GM23338 (cell line): ENCODE data around the gene MRPL20. TPM values are rescaled to one million over a fixed set of nuclear protein-coding genes. Genes with fewer than 3 reads are reported as not detected.

Experiments
- ATAC-seq: fragments of 200-7000 bp; cut with Tn5 transposase; 3 replicates; pipeline ENCODE4 v1.9.1; 2020
- DNase-seq: peaks from one replicate; pipeline ENCODE4 v3.0.0-alpha.2; 2015; ENCODE audit warnings: low spot score
- H2AFZ ChIP-seq: fragments of 200-600 bp; sonication (generic); 2 replicates; pipeline ENCODE4 v1.8.0; 2016; ENCODE audit warnings: antibody characterized with exemption, mild to moderate bottlenecking, moderate library complexity
- H3F3A ChIP-seq: fragments of 200-600 bp; sonication (generic); replicated peaks from 2 replicates; pipeline ENCODE4 v1.8.0; 2017; ENCODE audit warnings: antibody characterized with exemption, mixed run types, low read depth
- H3K27ac ChIP-seq: fragments of 200-600 bp; sonication (generic); 2 replicates; pipeline ENCODE4 v1.6.1; 2016; ENCODE audit warnings: low read depth
- H3K27me3 ChIP-seq: fragments of 200-600 bp; sonication (generic); 2 replicates; pipeline ENCODE4 v1.8.0; 2016; ENCODE audit warnings: mild to moderate bottlenecking, mixed run types, moderate library complexity; ENCODE audit not compliant: insufficient read depth
- H3K36me3 ChIP-seq: fragments of 200-600 bp; sonication (generic); 2 replicates; pipeline ENCODE4 v1.8.0; 2016; ENCODE audit warnings: mild to moderate bottlenecking; ENCODE audit not compliant: insufficient read depth
- H3K4me1 ChIP-seq: fragments of 200-600 bp; sonication (generic); 2 replicates; pipeline ENCODE4 v1.8.0; 2016; ENCODE audit warnings: mild to moderate bottlenecking, moderate library complexity; ENCODE audit not compliant: insufficient read depth
- H3K4me2 ChIP-seq: fragments of 200-600 bp; sonication (generic); 2 replicates; pipeline ENCODE4 v1.7.1; 2017; ENCODE audit warnings: mixed run types
- H3K4me3 ChIP-seq: fragments of 200-600 bp; sonication (generic); 2 replicates; pipeline ENCODE4 v1.6.1; 2016; ENCODE audit warnings: mixed run types
- H3K79me2 ChIP-seq: fragments of 200-600 bp; sonication (generic); replicated peaks from 2 replicates; pipeline ENCODE4 v1.8.0; 2017; ENCODE audit warnings: mild to moderate bottlenecking; ENCODE audit not compliant: insufficient read depth
- H3K9me2 ChIP-seq: fragments of 200-600 bp; sonication (generic); 2 replicates; pipeline ENCODE4 v1.8.0; 2017; ENCODE audit not compliant: insufficient read depth
- H4K20me1 ChIP-seq: fragments of 200-600 bp; sonication (generic); replicated peaks from 2 replicates; pipeline ENCODE4 v1.8.0; 2017; ENCODE audit warnings: mild to moderate bottlenecking; ENCODE audit not compliant: insufficient read depth
- H3K27ac Mint-ChIP-seq: 2 replicates; pipeline ENCODE4 v1.8.0; 2020; ENCODE audit warnings: inconsistent platforms, mild to moderate bottlenecking, moderate library complexity, mixed read lengths
- H3K27me3 Mint-ChIP-seq: 3 replicates; pipeline ENCODE4 v1.8.0; 2022; ENCODE audit warnings: low read depth, mild to moderate bottlenecking, moderate library complexity, mixed read lengths, inconsistent platforms; ENCODE audit not compliant: insufficient read depth, poor library complexity
- H3K36me3 Mint-ChIP-seq: 3 replicates; pipeline ENCODE4 v1.8.0; 2021; ENCODE audit warnings: low read depth, mild to moderate bottlenecking, inconsistent platforms, moderate library complexity, mixed read lengths
- H3K4me1 Mint-ChIP-seq: 3 replicates; pipeline ENCODE4 v1.8.0; 2020; ENCODE audit warnings: mild to moderate bottlenecking, inconsistent platforms, mixed read lengths
- H3K4me3 Mint-ChIP-seq: 3 replicates; pipeline ENCODE4 v1.8.0; 2021; ENCODE audit warnings: moderate library complexity, mild to moderate bottlenecking, inconsistent platforms, mixed read lengths
- H3K9me3 Mint-ChIP-seq: 3 replicates; pipeline ENCODE4 v1.8.0; 2020; ENCODE audit warnings: moderate library complexity, mild to moderate bottlenecking, inconsistent platforms, mixed read lengths
- EZH2 ChIP-seq: fragments of 200-600 bp; sonication (generic); IDR thresholded peaks from one replicate; pipeline ENCODE4 v1.8.0; 2017; ENCODE audit warnings: antibody characterized with exemption, mild to moderate bottlenecking, low read depth; ENCODE audit not compliant: unreplicated experiment
- JUNB ChIP-seq: IDR thresholded peaks from one replicate; pipeline ENCODE4 v1.6.1; 2016; ENCODE audit warnings: antibody characterized with exemption; ENCODE audit not compliant: unreplicated experiment
- NANOG ChIP-seq: IDR thresholded peaks from 2 replicates; pipeline ENCODE4 v1.6.1; 2016; ENCODE audit warnings: antibody characterized with exemption, borderline replicate concordance
- POLR2AphosphoS5 ChIP-seq: IDR thresholded peaks from 2 replicates; pipeline ENCODE4 v1.6.1; 2016; ENCODE audit warnings: antibody characterized with exemption, low read depth
- STAT1 ChIP-seq: IDR thresholded peaks from one replicate; pipeline ENCODE4 v1.6.1; 2016; ENCODE audit warnings: antibody characterized with exemption; ENCODE audit not compliant: unreplicated experiment
- ZNF114 ChIP-seq: fragments of 250-450 bp; sonication (Bioruptor Pico); IDR thresholded peaks from 2 replicates; pipeline ENCODE4 v1.5.0; 2020; ENCODE audit warnings: mild to moderate bottlenecking, moderate library complexity
- polyA plus RNA-seq: library from polyadenylated mRNA; unstranded; fragments of >200 nt; fragmentation: Nextera tagmentation; extraction: Ambion mirVana; gene quantifications from 2 replicates; pipeline ENCODE4 v1.2.1, GENCODE V29; 2016
- total RNA-seq: library from RNA; depleted of rRNA; stranded (reverse); fragments of >200 nt; shearing (Covaris generic); gene quantifications from 2 replicates; pipeline ENCODE4 v1.2.3, GENCODE V29; 2014
- TF ChIP-seq, protein P1 (sequence below): IDR thresholded peaks from one replicate; pipeline ENCODE4 v1.6.1; 2018; ENCODE audit warnings: antibody characterized with exemption; ENCODE audit not compliant: unreplicated experiment
- TF ChIP-seq, protein P2 (sequence below), 2 experiments: fragments of 200-600 bp in 1 of 2; sonication (generic) in 1 of 2; conservative IDR thresholded peaks; 2 replicates each; pipeline versions ENCODE4 v1.5.1 to v1.6.1; 2016 to 2017; ENCODE audit warnings: antibody characterized with exemption in 2 of 2, low read depth in 2 of 2, mild to moderate bottlenecking in 2 of 2, moderate library complexity in 1 of 2
- TF ChIP-seq, protein P3 (sequence below): fragments of 250-450 bp; sonication (Bioruptor Pico); IDR thresholded peaks from 2 replicates; pipeline ENCODE4 v1.5.0; 2020; ENCODE audit warnings: mild to moderate bottlenecking, moderate library complexity

MRPL20 gene
- total and polyA plus RNA-seq, 2 experiments from 2014 or later, result 173 to 319 TPM

DNA sequence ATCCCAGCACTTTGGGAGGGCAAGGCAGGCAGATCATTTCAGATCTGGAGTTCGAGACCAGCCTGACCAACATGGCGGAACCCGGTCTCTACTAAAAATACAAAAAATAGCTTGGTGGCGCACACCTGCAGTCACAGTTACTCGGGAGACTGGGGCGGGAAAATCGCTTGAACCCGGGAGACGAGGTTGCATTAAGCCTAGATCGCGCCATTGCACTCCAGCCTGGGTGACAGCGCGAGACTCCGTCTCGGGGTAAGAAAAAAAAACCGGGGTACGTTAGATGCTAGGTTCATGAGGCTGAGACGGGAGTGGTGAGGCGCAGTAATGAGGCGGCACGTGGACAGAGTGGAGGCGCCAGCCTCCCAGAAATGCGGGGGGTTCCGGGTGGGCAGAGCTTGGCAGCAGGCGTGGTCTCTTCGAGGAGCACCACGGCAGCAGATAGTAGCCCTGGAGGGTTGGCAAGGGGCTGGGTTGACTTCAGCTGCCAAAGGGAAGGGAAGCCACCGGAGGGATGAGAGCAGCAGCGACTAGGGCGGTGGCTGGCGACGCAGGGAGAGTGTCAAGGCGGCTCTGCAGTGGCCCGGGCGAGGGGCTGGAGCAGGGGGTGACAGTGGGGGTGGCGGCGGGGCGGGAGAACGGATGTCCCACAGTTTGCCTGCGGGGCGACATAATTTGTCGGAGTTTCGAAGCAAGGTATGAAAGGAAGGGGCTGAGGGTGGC lies 832 bp downstream of the MRPL20 start:
- Histone ChIP-seq H3K9me2 (no peaks in the 10 kb centered on the region), H3F3A (peaks cover 62% of the 10 kb centered on the region), H4K20me1 (peaks cover 16% of the 10 kb centered on the region), H3K79me2 (peaks cover 48% of the 10 kb centered on the region), H3K27ac (peak overlapping the region; percentile 92), H2AFZ (0 out of 2 replicates have a peak overlapping the region, but pooled peaks have one; percentile 76), H3K4me1 (peaks cover 37% of the 10 kb centered on the region), H3K27me3 (no peaks in the 10 kb centered on the region), H3K4me2 (peak overlapping the region; percentile 75), H3K4me3 (peak overlapping the region; percentile 98), H3K36me3 (peaks cover 37% of the 10 kb centered on the region)
- H3K9me3 Mint-ChIP-seq, result peaks cover 4% of the 10 kb centered on the region
- H3K4me1 Mint-ChIP-seq, result peaks cover 45% of the 10 kb centered on the region
- peak overlapping the region; percentile 93 for H3K4me3 Mint-ChIP-seq
- H3K27ac Mint-ChIP-seq, result peak overlapping the region; percentile 84
- no peak for DNase-seq
- peaks cover 30% of the 10 kb centered on the region for H3K27me3 Mint-ChIP-seq
- no peak; the same call in 2 of the 3 replicates for ATAC-seq
- TF ChIP-seq POLR2AphosphoS5, result 0 out of 2 replicates have a peak, but pooled peaks have one; percentile 22
- TF ChIP-seq STAT1, result no peak
- H3K36me3 Mint-ChIP-seq, result peaks cover 74% of the 10 kb centered on the region

DNA sequence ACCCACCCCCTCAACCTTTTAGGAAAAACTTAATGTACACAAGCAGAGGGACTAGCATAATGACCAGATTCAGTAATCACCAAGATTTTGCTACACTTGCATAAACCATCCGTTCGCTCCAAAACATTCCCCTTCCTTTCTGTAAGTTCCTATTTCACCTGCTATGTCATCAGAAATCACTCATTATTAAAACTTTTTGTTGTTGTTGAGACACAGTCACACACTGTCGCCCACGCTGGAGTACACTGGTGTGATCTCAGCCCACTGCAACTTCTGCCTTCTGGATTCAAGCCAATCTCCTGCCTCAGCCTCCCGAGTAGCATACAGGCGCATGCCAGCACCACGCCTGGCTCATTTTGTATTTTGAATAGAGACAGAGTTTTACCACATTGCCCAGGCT lies 3.4 kb downstream of the MRPL20 start:
- H3K4me1 ChIP-seq, result peaks cover 23% of the 10 kb centered on the region
- no peak overlapping the region for H3K4me3 ChIP-seq
- peaks cover 70% of the 10 kb centered on the region for H3F3A ChIP-seq
- DNase-seq (no peak), ATAC-seq (no peak)
- no peaks in the 10 kb centered on the region for H3K9me2 ChIP-seq
- peaks cover 22% of the 10 kb centered on the region for H4K20me1 ChIP-seq
- peaks cover 34% of the 10 kb centered on the region for H3K27me3 Mint-ChIP-seq
- H3K4me3 Mint-ChIP-seq, result peak overlapping the region; percentile 15; the same call in 1 of the 3 replicates
- H2AFZ ChIP-seq, result no peak overlapping the region
- no peaks in the 10 kb centered on the region; the same call in 2 of the 3 replicates for H3K9me3 Mint-ChIP-seq
- H3K27me3 ChIP-seq, result no peaks in the 10 kb centered on the region
- H3K36me3 Mint-ChIP-seq, result peaks cover 81% of the 10 kb centered on the region
- peaks cover 42% of the 10 kb centered on the region for H3K36me3 ChIP-seq
- peak overlapping the region; percentile 49; the same call in 1 of the 2 replicates for H3K27ac Mint-ChIP-seq
- H3K27ac ChIP-seq, result no peak overlapping the region
- H3K4me2 ChIP-seq, result no peak overlapping the region
- peaks cover 37% of the 10 kb centered on the region for H3K4me1 Mint-ChIP-seq
- H3K79me2 ChIP-seq, result peaks cover 55% of the 10 kb centered on the region
- TF ChIP-seq ZNF114, result no peak
- TF ChIP-seq, protein P1, sequence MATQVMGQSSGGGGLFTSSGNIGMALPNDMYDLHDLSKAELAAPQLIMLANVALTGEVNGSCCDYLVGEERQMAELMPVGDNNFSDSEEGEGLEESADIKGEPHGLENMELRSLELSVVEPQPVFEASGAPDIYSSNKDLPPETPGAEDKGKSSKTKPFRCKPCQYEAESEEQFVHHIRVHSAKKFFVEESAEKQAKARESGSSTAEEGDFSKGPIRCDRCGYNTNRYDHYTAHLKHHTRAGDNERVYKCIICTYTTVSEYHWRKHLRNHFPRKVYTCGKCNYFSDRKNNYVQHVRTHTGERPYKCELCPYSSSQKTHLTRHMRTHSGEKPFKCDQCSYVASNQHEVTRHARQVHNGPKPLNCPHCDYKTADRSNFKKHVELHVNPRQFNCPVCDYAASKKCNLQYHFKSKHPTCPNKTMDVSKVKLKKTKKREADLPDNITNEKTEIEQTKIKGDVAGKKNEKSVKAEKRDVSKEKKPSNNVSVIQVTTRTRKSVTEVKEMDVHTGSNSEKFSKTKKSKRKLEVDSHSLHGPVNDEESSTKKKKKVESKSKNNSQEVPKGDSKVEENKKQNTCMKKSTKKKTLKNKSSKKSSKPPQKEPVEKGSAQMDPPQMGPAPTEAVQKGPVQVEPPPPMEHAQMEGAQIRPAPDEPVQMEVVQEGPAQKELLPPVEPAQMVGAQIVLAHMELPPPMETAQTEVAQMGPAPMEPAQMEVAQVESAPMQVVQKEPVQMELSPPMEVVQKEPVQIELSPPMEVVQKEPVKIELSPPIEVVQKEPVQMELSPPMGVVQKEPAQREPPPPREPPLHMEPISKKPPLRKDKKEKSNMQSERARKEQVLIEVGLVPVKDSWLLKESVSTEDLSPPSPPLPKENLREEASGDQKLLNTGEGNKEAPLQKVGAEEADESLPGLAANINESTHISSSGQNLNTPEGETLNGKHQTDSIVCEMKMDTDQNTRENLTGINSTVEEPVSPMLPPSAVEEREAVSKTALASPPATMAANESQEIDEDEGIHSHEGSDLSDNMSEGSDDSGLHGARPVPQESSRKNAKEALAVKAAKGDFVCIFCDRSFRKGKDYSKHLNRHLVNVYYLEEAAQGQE, result no peak
- no peak for TF ChIP-seq NANOG
- TF ChIP-seq, protein P2, sequence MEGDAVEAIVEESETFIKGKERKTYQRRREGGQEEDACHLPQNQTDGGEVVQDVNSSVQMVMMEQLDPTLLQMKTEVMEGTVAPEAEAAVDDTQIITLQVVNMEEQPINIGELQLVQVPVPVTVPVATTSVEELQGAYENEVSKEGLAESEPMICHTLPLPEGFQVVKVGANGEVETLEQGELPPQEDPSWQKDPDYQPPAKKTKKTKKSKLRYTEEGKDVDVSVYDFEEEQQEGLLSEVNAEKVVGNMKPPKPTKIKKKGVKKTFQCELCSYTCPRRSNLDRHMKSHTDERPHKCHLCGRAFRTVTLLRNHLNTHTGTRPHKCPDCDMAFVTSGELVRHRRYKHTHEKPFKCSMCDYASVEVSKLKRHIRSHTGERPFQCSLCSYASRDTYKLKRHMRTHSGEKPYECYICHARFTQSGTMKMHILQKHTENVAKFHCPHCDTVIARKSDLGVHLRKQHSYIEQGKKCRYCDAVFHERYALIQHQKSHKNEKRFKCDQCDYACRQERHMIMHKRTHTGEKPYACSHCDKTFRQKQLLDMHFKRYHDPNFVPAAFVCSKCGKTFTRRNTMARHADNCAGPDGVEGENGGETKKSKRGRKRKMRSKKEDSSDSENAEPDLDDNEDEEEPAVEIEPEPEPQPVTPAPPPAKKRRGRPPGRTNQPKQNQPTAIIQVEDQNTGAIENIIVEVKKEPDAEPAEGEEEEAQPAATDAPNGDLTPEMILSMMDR (conservative IDR thresholded peaks at IDR 0.05; ENCODE audit: low read depth in 2 of 2), result no peak
- TF ChIP-seq JUNB, result no peak
- TF ChIP-seq, protein P3, sequence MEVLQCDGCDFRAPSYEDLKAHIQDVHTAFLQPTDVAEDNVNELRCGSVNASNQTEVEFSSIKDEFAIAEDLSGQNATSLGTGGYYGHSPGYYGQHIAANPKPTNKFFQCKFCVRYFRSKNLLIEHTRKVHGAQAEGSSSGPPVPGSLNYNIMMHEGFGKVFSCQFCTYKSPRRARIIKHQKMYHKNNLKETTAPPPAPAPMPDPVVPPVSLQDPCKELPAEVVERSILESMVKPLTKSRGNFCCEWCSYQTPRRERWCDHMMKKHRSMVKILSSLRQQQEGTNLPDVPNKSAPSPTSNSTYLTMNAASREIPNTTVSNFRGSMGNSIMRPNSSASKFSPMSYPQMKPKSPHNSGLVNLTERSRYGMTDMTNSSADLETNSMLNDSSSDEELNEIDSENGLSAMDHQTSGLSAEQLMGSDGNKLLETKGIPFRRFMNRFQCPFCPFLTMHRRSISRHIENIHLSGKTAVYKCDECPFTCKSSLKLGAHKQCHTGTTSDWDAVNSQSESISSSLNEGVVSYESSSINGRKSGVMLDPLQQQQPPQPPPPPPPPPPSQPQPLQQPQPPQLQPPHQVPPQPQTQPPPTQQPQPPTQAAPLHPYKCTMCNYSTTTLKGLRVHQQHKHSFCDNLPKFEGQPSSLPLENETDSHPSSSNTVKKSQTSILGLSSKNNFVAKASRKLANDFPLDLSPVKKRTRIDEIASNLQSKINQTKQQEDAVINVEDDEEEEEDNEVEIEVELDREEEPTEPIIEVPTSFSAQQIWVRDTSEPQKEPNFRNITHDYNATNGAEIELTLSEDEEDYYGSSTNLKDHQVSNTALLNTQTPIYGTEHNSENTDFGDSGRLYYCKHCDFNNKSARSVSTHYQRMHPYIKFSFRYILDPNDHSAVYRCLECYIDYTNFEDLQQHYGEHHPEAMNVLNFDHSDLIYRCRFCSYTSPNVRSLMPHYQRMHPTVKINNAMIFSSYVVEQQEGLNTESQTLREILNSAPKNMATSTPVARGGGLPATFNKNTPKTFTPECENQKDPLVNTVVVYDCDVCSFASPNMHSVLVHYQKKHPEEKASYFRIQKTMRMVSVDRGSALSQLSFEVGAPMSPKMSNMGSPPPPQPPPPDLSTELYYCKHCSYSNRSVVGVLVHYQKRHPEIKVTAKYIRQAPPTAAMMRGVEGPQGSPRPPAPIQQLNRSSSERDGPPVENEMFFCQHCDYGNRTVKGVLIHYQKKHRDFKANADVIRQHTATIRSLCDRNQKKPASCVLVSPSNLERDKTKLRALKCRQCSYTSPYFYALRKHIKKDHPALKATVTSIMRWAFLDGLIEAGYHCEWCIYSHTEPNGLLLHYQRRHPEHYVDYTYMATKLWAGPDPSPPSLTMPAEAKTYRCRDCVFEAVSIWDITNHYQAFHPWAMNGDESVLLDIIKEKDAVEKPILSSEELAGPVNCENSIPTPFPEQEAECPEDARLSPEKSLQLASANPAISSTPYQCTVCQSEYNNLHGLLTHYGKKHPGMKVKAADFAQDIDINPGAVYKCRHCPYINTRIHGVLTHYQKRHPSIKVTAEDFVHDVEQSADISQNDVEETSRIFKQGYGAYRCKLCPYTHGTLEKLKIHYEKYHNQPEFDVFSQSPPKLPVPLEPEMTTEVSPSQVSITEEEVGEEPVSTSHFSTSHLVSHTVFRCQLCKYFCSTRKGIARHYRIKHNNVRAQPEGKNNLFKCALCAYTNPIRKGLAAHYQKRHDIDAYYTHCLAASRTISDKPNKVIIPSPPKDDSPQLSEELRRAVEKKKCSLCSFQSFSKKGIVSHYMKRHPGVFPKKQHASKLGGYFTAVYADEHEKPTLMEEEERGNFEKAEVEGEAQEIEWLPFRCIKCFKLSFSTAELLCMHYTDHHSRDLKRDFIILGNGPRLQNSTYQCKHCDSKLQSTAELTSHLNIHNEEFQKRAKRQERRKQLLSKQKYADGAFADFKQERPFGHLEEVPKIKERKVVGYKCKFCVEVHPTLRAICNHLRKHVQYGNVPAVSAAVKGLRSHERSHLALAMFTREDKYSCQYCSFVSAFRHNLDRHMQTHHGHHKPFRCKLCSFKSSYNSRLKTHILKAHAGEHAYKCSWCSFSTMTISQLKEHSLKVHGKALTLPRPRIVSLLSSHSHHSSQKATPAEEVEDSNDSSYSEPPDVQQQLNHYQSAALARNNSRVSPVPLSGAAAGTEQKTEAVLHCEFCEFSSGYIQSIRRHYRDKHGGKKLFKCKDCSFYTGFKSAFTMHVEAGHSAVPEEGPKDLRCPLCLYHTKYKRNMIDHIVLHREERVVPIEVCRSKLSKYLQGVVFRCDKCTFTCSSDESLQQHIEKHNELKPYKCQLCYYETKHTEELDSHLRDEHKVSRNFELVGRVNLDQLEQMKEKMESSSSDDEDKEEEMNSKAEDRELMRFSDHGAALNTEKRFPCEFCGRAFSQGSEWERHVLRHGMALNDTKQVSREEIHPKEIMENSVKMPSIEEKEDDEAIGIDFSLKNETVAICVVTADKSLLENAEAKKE (CRISPR knock-in tag), result no peak
- no peak for TF ChIP-seq STAT1
- TF ChIP-seq EZH2, result no peak
